CD8-positive, alpha-beta memory T cell (primary cell): ENCODE measurements around the gene ABCA2. TPM values are rescaled to one million over a fixed set of nuclear protein-coding genes. Genes with fewer than 3 reads are reported as not detected.
A peak's percentile ranks its signal among the peaks of the same experiment; 100 is the strongest.

ENCODE experiments used
- CTCF ChIA-PET: fragments of 350-600 bp; sonication (Branson Sonifier 250); formaldehyde crosslinking; loops from one replicate; lab custom pipeline; 2021; ENCODE audit warnings: antibody characterized with exemption; lab: Charles Lee
- POLR2A ChIA-PET: fragments of 350-600 bp; sonication (Branson Sonifier 250); formaldehyde crosslinking; loops from one replicate; lab custom pipeline; 2021; ENCODE audit warnings: antibody characterized with exemption; lab: Charles Lee
- DNase-seq, 5 donors: peaks; one replicate each; pipeline versions ENCODE4 v3.0.0 to v3.0.0-alpha.2; 2020 to 2022; ENCODE audit warnings: mixed read lengths in 1 of 5
- H3K27ac ChIP-seq: one replicate; pipeline ENCODE4 v1.7.0; 2013; ENCODE audit warnings: low read depth, mild to moderate bottlenecking, low read length, moderate library complexity
- H3K27me3 ChIP-seq: 2 replicates; pipeline ENCODE4 v1.7.0; 2013; ENCODE audit warnings: low read length, mild to moderate bottlenecking; ENCODE audit not compliant: insufficient read depth, poor library complexity, severe bottlenecking
- H3K36me3 ChIP-seq: 2 replicates; pipeline ENCODE4 v1.7.0; 2013; ENCODE audit warnings: mild to moderate bottlenecking, low read length, moderate library complexity; ENCODE audit not compliant: insufficient read depth
- H3K4me1 ChIP-seq: 2 replicates; pipeline ENCODE4 v1.7.0; 2013; ENCODE audit warnings: mild to moderate bottlenecking, low read length, moderate library complexity; ENCODE audit not compliant: insufficient read depth
- H3K4me3 ChIP-seq: 2 replicates; pipeline ENCODE4 v1.7.0; 2013; ENCODE audit warnings: mild to moderate bottlenecking, low read length
- H3K9me3 ChIP-seq: 2 replicates; pipeline ENCODE4 v1.7.0; 2013; ENCODE audit warnings: mild to moderate bottlenecking, low read length
- H3K27ac Mint-ChIP-seq, 8 donors: one replicate each; pipeline ENCODE4 v1.8.0; 2020 to 2021; ENCODE audit warnings: mixed read lengths in 8 of 8, mild to moderate bottlenecking in 6 of 8, inconsistent platforms in 3 of 8, moderate library complexity in 3 of 8
- H3K27me3 Mint-ChIP-seq, 2 donors: one replicate each; pipeline ENCODE4 v1.8.0; 2020 to 2021; ENCODE audit warnings: mixed read lengths in 2 of 2, mild to moderate bottlenecking in 1 of 2, moderate library complexity in 1 of 2
- H3K36me3 Mint-ChIP-seq, 3 donors: one replicate each; pipeline ENCODE4 v1.8.0; 2020 to 2021; ENCODE audit warnings: mixed read lengths in 3 of 3, inconsistent platforms in 1 of 3, mild to moderate bottlenecking in 1 of 3
- H3K4me1 Mint-ChIP-seq, 3 donors: one replicate each; pipeline ENCODE4 v1.8.0; 2020 to 2021; ENCODE audit warnings: mixed read lengths in 3 of 3, inconsistent platforms in 1 of 3, mild to moderate bottlenecking in 1 of 3
- H3K4me3 Mint-ChIP-seq, 7 donors: one replicate each; pipeline ENCODE4 v1.8.0; 2020 to 2021; ENCODE audit warnings: mixed read lengths in 7 of 7, mild to moderate bottlenecking in 6 of 7, moderate library complexity in 4 of 7, inconsistent platforms in 2 of 7
- H3K9me3 Mint-ChIP-seq, 5 donors: one replicate each; pipeline ENCODE4 v1.8.0; 2020 to 2022; ENCODE audit warnings: mixed read lengths in 5 of 5, mild to moderate bottlenecking in 3 of 5, moderate library complexity in 2 of 5, inconsistent platforms in 1 of 5
- polyA plus RNA-seq: library from polyadenylated mRNA; unstranded; fragments of 300-500 nt; fragmentation: Illumina TruSeq; gene quantifications from one replicate; pipeline ENCODE4 v1.2.3, GENCODE V29; 2021
- total RNA-seq, 2 experiments: library from RNA; stranded (reverse); gene quantifications; one replicate each; pipeline ENCODE4 v1.2.3, GENCODE V29; 2021

The ABCA2 gene
- total and polyA plus RNA-seq, 3 experiments from 2014 or later = 15.9 to 20.7 (median 20.2) TPM

DNA sequence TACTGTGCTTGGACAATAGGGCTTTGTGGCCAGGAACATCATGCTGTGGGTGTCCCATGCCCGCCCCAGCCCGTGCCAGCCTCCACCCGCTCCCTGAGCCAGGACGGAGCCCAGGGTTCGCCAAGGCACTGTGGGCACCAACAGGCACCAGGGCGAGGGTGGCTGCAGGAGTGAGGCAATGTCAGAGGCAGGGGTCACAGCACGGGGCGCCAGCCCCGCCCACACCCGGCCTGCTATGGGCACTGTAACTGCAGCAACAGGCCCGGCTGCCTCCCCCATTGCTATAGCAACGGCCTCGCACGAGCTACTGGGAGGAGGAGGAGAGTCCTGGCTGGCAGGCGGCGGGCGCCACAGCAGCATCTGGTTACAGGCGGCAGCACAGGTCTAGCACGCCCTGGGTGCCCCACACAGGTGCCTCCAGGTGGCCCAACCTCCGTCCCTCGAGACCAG is 2.5 kb downstream of the ABCA2 start:
- DNase-seq = peak in 3 of 5 donors; percentile 20 to 69 (median 24)
- peak overlapping the region in 2 of 8 donors; percentile 36 to 87 for H3K27ac Mint-ChIP-seq
- Histone ChIP-seq H3K4me1 (peaks cover 33% of the 10 kb centered on the region), H3K4me3 (no peak overlapping the region), H3K27ac (no peak overlapping the region), H3K9me3 (no peaks in the 10 kb centered on the region), H3K36me3 (no peaks in the 10 kb centered on the region), H3K27me3 (no peaks in the 10 kb centered on the region)
- CTCF ChIA-PET = interaction anchor here (0.9 to 7.8 kb wide), 9 partner anchors 10 to 206 kb away, joined by 3 to 72 read pairs (median 6); partner anchors contain the start of genes AJM1, CLIC3, NPDC1 and PAXX
- no peaks in the 10 kb centered on the region for H3K27me3 Mint-ChIP-seq
- POLR2A ChIA-PET = interaction anchor here (1.3 kb wide), 1 partner anchor 33 kb away, joined by 4 read pairs; the partner anchor contains the start of gene PAXX
- H3K4me3 Mint-ChIP-seq = peak overlapping the region in 5 of 7 donors; percentile 18 to 94 (median 66)
- no peaks in the 10 kb centered on the region for H3K9me3 Mint-ChIP-seq
- peaks cover 0 to 6% (median 3%) of the 10 kb centered on the region in 3 donors for H3K36me3 Mint-ChIP-seq
- peaks cover 24 to 52% (median 29%) of the 10 kb centered on the region in 3 donors for H3K4me1 Mint-ChIP-seq

- no peak for DNase-seq
- H3K36me3 Mint-ChIP-seq = peaks cover 0 to 14% (median 3%) of the 10 kb centered on the region in 3 donors
- POLR2A ChIA-PET = no interaction called here
- no peaks in the 10 kb centered on the region for H3K27me3 ChIP-seq
- H3K4me1 Mint-ChIP-seq = peaks cover 15 to 36% (median 15%) of the 10 kb centered on the region in 3 donors
- CTCF ChIA-PET = interaction anchor here (5.7 kb wide), 1 partner anchor 12 kb away, joined by 34 read pairs; no protein-coding TSS in a partner anchor
- H3K9me3 ChIP-seq = no peaks in the 10 kb centered on the region
- no peaks in the 10 kb centered on the region for H3K9me3 Mint-ChIP-seq
- H3K4me3 ChIP-seq = no peak overlapping the region
- H3K27ac ChIP-seq = no peak overlapping the region
- H3K27ac Mint-ChIP-seq = peak overlapping the region in 1 of 8 donors; percentile 60
- peaks cover 15% of the 10 kb centered on the region for H3K4me1 ChIP-seq
- H3K36me3 ChIP-seq = no peaks in the 10 kb centered on the region
- H3K27me3 Mint-ChIP-seq = no peaks in the 10 kb centered on the region
- no peak overlapping the region for H3K4me3 Mint-ChIP-seq
Observed at GRCh38 chr9:137023583-137023991, 4.5 kb downstream of the ABCA2 start.

DNA sequence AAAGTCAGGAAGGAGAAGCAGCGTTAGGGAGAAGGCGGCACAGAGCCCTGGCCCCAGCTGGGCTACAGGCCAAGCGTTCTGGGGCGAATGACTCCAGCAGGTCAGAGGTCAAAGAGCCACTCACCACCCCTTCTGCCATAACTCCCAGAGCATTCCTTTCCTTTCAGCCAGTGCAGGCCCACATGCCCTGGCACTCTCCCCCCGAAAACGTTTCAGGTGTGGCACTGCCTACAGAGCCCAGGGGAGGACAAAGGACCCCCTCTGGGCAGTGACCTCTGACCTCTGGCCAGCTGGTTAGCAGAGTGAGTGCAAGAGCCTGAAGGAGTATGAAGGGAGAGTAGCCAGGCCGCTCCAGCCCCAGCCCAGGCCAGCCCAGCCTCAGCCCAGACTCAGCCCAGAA is 4.9 kb downstream of the ABCA2 start:
- DNase-seq = no peak
- ChIA-PET POLR2A (no interaction called here), CTCF (interaction anchor here (5.7 kb wide), 1 partner anchor 12 kb away, joined by 34 read pairs; no protein-coding TSS in a partner anchor)
- Histone ChIP-seq H3K4me1 (peaks cover 15% of the 10 kb centered on the region), H3K4me3 (no peak overlapping the region), H3K36me3 (no peaks in the 10 kb centered on the region), H3K9me3 (no peaks in the 10 kb centered on the region), H3K27me3 (no peaks in the 10 kb centered on the region), H3K27ac (no peak overlapping the region)
- peaks cover 0 to 14% (median 3%) of the 10 kb centered on the region in 3 donors for H3K36me3 Mint-ChIP-seq
- peaks cover 15 to 36% (median 15%) of the 10 kb centered on the region in 3 donors for H3K4me1 Mint-ChIP-seq
- H3K9me3 Mint-ChIP-seq = no peaks in the 10 kb centered on the region
- no peaks in the 10 kb centered on the region for H3K27me3 Mint-ChIP-seq
- H3K27ac Mint-ChIP-seq = peak overlapping the region in 1 of 8 donors; percentile 50
- peak overlapping the region in 1 of 7 donors; percentile 68 for H3K4me3 Mint-ChIP-seq

DNA sequence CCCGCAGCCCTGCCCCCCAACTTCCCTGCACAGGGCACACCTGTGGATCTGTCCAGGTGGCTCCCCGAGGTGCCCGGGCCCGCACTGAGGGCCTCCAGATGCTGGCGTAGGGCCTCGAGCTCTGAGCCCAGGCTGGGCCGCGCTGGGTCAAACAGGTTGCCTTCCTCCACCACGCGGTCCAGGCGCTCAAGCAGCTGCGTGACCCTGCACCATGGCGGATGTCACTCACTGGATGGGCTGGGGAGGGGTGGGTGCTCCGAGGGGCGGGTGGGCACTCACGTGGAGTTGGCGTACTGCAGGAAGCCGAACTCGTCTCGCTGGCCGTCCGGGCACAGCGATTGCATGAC is 5.4 kb downstream of the ABCA2 start:
- no peak overlapping the region for H3K27ac ChIP-seq
- H3K9me3 ChIP-seq = no peaks in the 10 kb centered on the region
- peak overlapping the region in 1 of 8 donors; percentile 50 for H3K27ac Mint-ChIP-seq
- ChIA-PET CTCF (interaction anchor here (1.1 to 5.7 kb wide), 2 partner anchors 13 to 27 kb away, joined by 3 to 34 read pairs; partner anchors contain the start of gene CLIC3), POLR2A (no interaction called here)
- H3K9me3 Mint-ChIP-seq = no peaks in the 10 kb centered on the region
- H3K4me3 ChIP-seq = no peak overlapping the region
- no peaks in the 10 kb centered on the region for H3K27me3 ChIP-seq
- peaks cover 0 to 18% (median 3%) of the 10 kb centered on the region in 3 donors for H3K36me3 Mint-ChIP-seq
- no peaks in the 10 kb centered on the region for H3K27me3 Mint-ChIP-seq
- no peaks in the 10 kb centered on the region for H3K36me3 ChIP-seq
- DNase-seq = no peak
- peaks cover 15 to 36% (median 15%) of the 10 kb centered on the region in 3 donors for H3K4me1 Mint-ChIP-seq
- peak overlapping the region in 1 of 7 donors; percentile 68 for H3K4me3 Mint-ChIP-seq
- H3K4me1 ChIP-seq = peaks cover 15% of the 10 kb centered on the region

- POLR2A ChIA-PET = no interaction called here
Observed at GRCh38 chr9:137021979-137022661, 5.9 kb downstream of the ABCA2 start.

DNA sequence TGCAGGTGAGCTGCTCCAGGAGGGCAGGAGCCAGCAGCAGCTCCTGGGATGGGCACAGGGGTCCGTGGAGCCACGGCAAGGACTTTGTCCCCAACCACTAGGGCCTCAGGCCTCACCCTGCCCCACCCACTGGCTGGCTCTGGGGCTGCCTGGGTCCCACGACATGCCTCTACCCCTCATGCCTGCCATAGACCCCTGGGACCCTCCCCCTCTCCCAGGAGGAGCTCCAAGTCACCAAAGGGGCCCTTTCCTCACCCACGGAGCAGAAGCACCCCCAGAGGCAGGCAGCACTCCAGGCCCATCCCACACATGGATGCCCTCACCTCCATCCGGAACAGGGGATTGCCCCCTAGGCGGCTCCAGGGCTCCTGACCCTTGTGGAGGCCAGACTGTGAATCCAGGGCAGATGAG is 6.5 kb downstream of the ABCA2 start:
- no peak overlapping the region for H3K27ac ChIP-seq
- no peaks in the 10 kb centered on the region for H3K9me3 Mint-ChIP-seq
- H3K27ac Mint-ChIP-seq = peak overlapping the region in 3 of 8 donors; percentile 28 to 63 (median 43)
- no peaks in the 10 kb centered on the region for H3K27me3 ChIP-seq
- ChIA-PET POLR2A (interaction anchor here (0.6 kb wide), 1 partner anchor 13 kb away, joined by 3 read pairs; no protein-coding TSS in a partner anchor), CTCF (interaction anchor here (0.8 to 5.7 kb wide), 6 partner anchors 8 to 46 kb away, joined by 3 to 34 read pairs (median 4); partner anchors contain the start of gene CLIC3)
- peak overlapping the region in 1 of 7 donors; percentile 53 for H3K4me3 Mint-ChIP-seq
- peaks cover 0 to 25% (median 3%) of the 10 kb centered on the region in 3 donors for H3K36me3 Mint-ChIP-seq
- peaks cover 5% of the 10 kb centered on the region for H3K4me1 ChIP-seq
- DNase-seq = no peak
- H3K36me3 ChIP-seq = no peaks in the 10 kb centered on the region
- H3K9me3 ChIP-seq = no peaks in the 10 kb centered on the region
- no peaks in the 10 kb centered on the region for H3K27me3 Mint-ChIP-seq
- no peak overlapping the region for H3K4me3 ChIP-seq
- H3K4me1 Mint-ChIP-seq = peaks cover 8 to 27% (median 8%) of the 10 kb centered on the region in 3 donors

More at GRCh38 chr9:137021979-137022661, 5.9 kb downstream of the ABCA2 start:
- H3K4me1 ChIP-seq = peaks cover 10% of the 10 kb centered on the region
- Mint-ChIP-seq H3K36me3 (peaks cover 0 to 20% (median 3%) of the 10 kb centered on the region in 3 donors), H3K27ac (peak overlapping the region in 7 of 8 donors; percentile 28 to 93 (median 55)), H3K27me3 (no peaks in the 10 kb centered on the region), H3K4me3 (peak overlapping the region in 1 of 7 donors; percentile 53), H3K9me3 (no peaks in the 10 kb centered on the region), H3K4me1 (peaks cover 12 to 32% (median 12%) of the 10 kb centered on the region in 3 donors)
- CTCF ChIA-PET = interaction anchor here (1.1 to 5.7 kb wide), 3 partner anchors 7 to 26 kb away, joined by 3 to 34 read pairs (median 4); partner anchors contain the start of gene CLIC3
- H3K4me3 ChIP-seq = no peak overlapping the region
- H3K27ac ChIP-seq = no peak overlapping the region
- DNase-seq = peak in 4 of 5 donors; percentile 65 to 82 (median 74)
- no peaks in the 10 kb centered on the region for H3K9me3 ChIP-seq
- no peaks in the 10 kb centered on the region for H3K36me3 ChIP-seq
- H3K27me3 ChIP-seq = no peaks in the 10 kb centered on the region

- Histone ChIP-seq H3K27me3 (no peaks in the 10 kb centered on the region), H3K4me1 (no peaks in the 10 kb centered on the region), H3K9me3 (no peaks in the 10 kb centered on the region), H3K27ac (no peak overlapping the region), H3K36me3 (no peaks in the 10 kb centered on the region), H3K4me3 (no peak overlapping the region)
- no peaks in the 10 kb centered on the region for H3K27me3 Mint-ChIP-seq
- H3K36me3 Mint-ChIP-seq = peaks cover 0 to 29% (median 3%) of the 10 kb centered on the region in 3 donors
- CTCF ChIA-PET = interaction anchor here (0.8 to 5.7 kb wide), 5 partner anchors 8 to 47 kb away, joined by 4 to 34 read pairs (median 5); partner anchors contain the start of gene CLIC3
- DNase-seq = no peak
- H3K9me3 Mint-ChIP-seq = no peaks in the 10 kb centered on the region
- peak overlapping the region in 1 of 8 donors; percentile 78 for H3K27ac Mint-ChIP-seq
- peaks cover 5 to 21% (median 5%) of the 10 kb centered on the region in 3 donors for H3K4me1 Mint-ChIP-seq
- POLR2A ChIA-PET = interaction anchor here (0.6 kb wide), 2 partner anchors 14 to 22 kb away, joined by 3 read pairs; no protein-coding TSS in a partner anchor
- no peak overlapping the region for H3K4me3 Mint-ChIP-seq
Observed at GRCh38 chr9:137020771-137021567, 7.1 kb downstream of the ABCA2 start.
